Right atrium auricular region (tissue), 2 donors: ENCODE measurements around the gene STARD7. TPM values are rescaled to one million over a fixed set of nuclear protein-coding genes. Genes with fewer than 3 reads are reported as not detected.

Source experiments
- DNase-seq: peaks from one replicate; pipeline ENCODE4 v3.0.0-alpha.2; 2019; ENCODE audit warnings: low spot score
- H3K27ac ChIP-seq, 2 donors: fragments of 200-600 bp; sonication (generic); 1 replicate in 1 of 2; 2 replicates in 1 of 2; pipeline ENCODE4 v1.5.1; 2016 to 2019
- H3K27me3 ChIP-seq, 2 donors: fragments of 200-600 bp; sonication (generic); one replicate each; pipeline versions ENCODE4 v1.5.1 to v1.6.0; 2017 to 2019
- H3K36me3 ChIP-seq: fragments of 200-600 bp; sonication (generic); one replicate; pipeline ENCODE4 v1.5.1; 2016
- H3K4me1 ChIP-seq, 2 donors: fragments of 200-600 bp; sonication (generic); one replicate each; pipeline versions ENCODE4 v1.5.1 to v1.6.0; 2017 to 2019
- H3K4me3 ChIP-seq, 2 donors: fragments of 200-600 bp; sonication (generic); 1 replicate in 1 of 2; 2 replicates in 1 of 2; pipeline ENCODE4 v1.5.1; 2017 to 2019; ENCODE audit warnings: mild to moderate bottlenecking in 1 of 2, moderate library complexity in 1 of 2
- H3K9me3 ChIP-seq, 2 donors: fragments of 200-600 bp; sonication (generic); one replicate each; pipeline ENCODE4 v1.5.1; 2019
- total RNA-seq, 2 donors: library from RNA; depleted of rRNA; stranded (reverse); fragments of >200 nt; gene quantifications; one replicate each; pipeline ENCODE4 v1.1.0, GENCODE V29; 2016
- TF ChIP-seq, protein P1 (sequence below), 2 donors: fragments of 200-600 bp; sonication (generic); IDR thresholded peaks; one replicate each; pipeline ENCODE4 v1.5.1; 2019; ENCODE audit warnings: antibody characterized with exemption in 2 of 2

STARD7 gene
- total RNA-seq, 2 donors from 2014 or later, result 128 to 163 TPM

DNA sequence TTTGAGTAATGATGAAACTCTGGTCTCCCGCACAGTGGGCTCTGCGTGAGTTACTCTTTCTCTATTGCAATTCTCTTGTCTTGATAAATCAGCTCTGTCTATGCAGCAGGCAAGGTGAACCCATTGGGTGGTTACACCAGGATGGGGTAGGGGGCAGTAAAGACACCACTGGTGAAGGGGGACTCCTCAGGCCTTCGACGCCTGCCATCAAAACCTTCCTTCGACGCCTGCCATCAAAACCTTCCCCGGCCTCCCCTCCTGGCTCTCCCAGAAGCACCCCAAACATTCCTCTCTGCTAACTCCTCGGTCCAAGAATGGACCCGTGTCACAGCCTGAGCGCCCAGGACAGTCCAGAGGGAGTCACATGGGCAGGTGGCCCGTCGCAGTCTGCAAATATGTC is 4.8 kb upstream of the STARD7 start:
- TF ChIP-seq, protein P1, sequence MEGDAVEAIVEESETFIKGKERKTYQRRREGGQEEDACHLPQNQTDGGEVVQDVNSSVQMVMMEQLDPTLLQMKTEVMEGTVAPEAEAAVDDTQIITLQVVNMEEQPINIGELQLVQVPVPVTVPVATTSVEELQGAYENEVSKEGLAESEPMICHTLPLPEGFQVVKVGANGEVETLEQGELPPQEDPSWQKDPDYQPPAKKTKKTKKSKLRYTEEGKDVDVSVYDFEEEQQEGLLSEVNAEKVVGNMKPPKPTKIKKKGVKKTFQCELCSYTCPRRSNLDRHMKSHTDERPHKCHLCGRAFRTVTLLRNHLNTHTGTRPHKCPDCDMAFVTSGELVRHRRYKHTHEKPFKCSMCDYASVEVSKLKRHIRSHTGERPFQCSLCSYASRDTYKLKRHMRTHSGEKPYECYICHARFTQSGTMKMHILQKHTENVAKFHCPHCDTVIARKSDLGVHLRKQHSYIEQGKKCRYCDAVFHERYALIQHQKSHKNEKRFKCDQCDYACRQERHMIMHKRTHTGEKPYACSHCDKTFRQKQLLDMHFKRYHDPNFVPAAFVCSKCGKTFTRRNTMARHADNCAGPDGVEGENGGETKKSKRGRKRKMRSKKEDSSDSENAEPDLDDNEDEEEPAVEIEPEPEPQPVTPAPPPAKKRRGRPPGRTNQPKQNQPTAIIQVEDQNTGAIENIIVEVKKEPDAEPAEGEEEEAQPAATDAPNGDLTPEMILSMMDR (IDR thresholded peaks at IDR 0.05), result no peak

DNA sequence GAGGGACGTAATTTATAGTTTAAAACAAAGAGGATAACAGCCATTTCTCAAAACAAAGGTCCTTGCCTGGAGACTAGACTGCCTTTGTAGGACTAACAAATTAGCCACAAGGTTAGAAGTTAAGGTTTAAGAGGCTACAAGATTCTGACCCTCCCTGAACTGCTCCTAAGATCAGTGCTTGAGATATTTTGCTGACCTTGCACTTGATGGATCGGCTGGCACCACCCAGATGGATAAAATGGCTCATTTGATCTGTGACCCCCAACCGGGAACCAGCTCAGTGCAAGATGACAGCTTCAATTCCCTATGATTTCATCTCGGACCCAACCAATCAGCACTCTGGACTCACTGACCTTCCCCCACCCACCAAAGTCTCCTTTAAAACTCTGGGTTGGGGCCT is 3.7 kb upstream of the STARD7 start:
- Histone ChIP-seq H3K36me3 (no peaks in the 10 kb centered on the region), H3K4me3 (no peak overlapping the region), H3K27me3 (no peaks in the 10 kb centered on the region), H3K4me1 (peaks cover 0 to 17% of the 10 kb centered on the region in 2 donors), H3K9me3 (no peaks in the 10 kb centered on the region), H3K27ac (no peak overlapping the region)
- DNase-seq, result no peak
- TF ChIP-seq, protein P1 (IDR thresholded peaks at IDR 0.05), result no peak

More for the DNA sequence above, 4.8 kb upstream of the STARD7 start:
- Histone ChIP-seq H3K4me3 (no peak overlapping the region), H3K9me3 (no peaks in the 10 kb centered on the region), H3K27ac (no peak overlapping the region), H3K27me3 (no peaks in the 10 kb centered on the region), H3K36me3 (no peaks in the 10 kb centered on the region), H3K4me1 (peaks cover 0 to 14% of the 10 kb centered on the region in 2 donors)
- no peak for DNase-seq

DNA sequence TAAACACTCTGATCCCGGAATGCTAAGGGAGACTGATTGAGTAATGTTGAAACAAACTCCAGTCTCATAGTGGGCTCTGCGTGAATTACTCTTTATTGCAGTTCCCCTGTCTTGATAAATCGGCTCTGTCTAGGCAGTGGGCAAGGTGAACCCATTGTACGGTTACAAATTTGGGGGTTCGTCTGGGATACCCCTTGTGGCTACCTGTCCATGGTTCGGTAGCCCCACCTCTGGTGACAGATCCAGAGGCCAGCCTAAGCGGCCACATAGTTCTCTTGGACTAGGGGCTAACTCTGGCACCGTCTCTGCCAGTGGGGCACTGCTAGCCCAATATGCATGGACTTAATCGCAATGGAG is 1.1 kb upstream of the STARD7 start:
- DNase-seq, result no peak

DNA sequence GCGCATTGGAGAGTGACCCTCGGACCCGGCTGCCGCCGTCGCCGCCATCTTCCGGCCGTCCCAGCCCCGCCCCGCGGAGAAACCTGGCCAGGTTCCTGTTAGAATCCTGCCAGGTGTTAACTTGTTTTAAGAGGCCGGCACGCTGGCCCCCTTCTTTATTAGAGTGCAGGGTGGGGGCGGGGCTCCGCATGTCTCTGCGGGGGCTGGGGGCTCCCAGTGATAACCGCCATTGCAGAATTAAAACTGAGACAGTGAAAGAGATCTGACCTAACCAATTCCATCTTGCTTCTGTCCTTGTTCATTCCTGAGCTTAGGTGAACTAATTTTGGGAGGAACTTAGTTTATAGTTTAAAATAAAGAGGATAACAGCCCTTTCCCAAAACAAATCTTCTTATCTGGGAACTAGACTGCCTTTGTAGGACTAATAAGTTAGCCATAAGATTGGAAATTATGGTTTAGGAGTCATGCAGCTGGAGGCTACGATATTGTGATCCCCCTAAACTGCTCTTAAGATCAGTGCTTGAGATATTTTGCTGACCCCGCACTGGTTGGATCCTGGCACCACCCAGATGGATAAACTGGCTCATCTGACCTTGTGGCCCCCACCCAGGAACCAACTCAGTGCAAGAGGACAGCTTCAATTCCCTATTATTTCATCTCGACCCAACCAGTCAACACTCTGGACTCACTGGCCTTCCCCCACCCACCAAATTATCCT is 543 bp upstream of the STARD7 start:
- peak overlapping the region; percentile 90 to 96 for H3K27ac ChIP-seq
- no peaks in the 10 kb centered on the region for H3K9me3 ChIP-seq
- H3K27me3 ChIP-seq, result no peaks in the 10 kb centered on the region
- no peak for DNase-seq
- peak overlapping the region; percentile 74 to 87 for H3K4me3 ChIP-seq
- TF ChIP-seq, protein P1 (IDR thresholded peaks at IDR 0.05), result no peak
- H3K36me3 ChIP-seq, result no peaks in the 10 kb centered on the region
- H3K4me1 ChIP-seq, result peaks cover 0 to 46% of the 10 kb centered on the region in 2 donors

More for the DNA sequence above, 1.1 kb upstream of the STARD7 start:
- peak overlapping the region; percentile 74 to 87 for H3K4me3 ChIP-seq
- H3K36me3 ChIP-seq, result no peaks in the 10 kb centered on the region
- H3K4me1 ChIP-seq, result peaks cover 0 to 40% of the 10 kb centered on the region in 2 donors
- H3K9me3 ChIP-seq, result no peaks in the 10 kb centered on the region
- TF ChIP-seq, protein P1 (IDR thresholded peaks at IDR 0.05), result no peak
- peak overlapping the region; percentile 90 to 96 for H3K27ac ChIP-seq
- H3K27me3 ChIP-seq, result no peaks in the 10 kb centered on the region

DNA sequence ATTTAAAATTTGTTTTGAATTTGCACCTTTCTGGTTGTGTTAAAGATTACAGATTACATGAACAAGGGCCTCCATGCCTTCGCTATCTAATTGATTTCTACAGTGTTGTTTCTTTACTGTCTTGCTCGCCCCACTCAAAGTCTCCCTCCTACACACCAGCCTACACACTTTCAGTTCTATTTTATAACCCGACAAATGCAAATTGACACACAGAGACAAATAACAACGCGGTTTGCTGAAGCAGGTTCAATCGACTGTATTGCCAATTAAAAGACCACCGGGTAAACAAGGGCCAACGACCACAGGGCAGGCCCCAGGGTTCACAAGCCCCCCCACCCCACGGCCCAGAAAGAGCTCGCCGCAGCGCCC is 869 bp downstream of the STARD7 start:
- no peak for DNase-seq
- Histone ChIP-seq H3K4me1 (peaks cover 0 to 60% of the 10 kb centered on the region in 2 donors), H3K27ac (peak overlapping the region; percentile 90 to 96), H3K9me3 (no peaks in the 10 kb centered on the region), H3K4me3 (peak overlapping the region; percentile 74 to 87), H3K27me3 (no peaks in the 10 kb centered on the region), H3K36me3 (no peaks in the 10 kb centered on the region)
- TF ChIP-seq, protein P1 (IDR thresholded peaks at IDR 0.05), result no peak
